Stimulated activated CD8-positive, alpha-beta memory T cell treated with anti-CD3 and anti-CD28 coated beads, Interleukin-7, amount 100 ng/mL, for 48 hours (primary cell): ENCODE measurements around the gene QPCTL.
"Not testable (repeated sequence)": the region's sequence is repeated elsewhere in the genome, so short reads cannot be mapped to it uniquely, and the experiment has no call there.

Source experiments
- DNase-seq, 2 donors: peaks; one replicate each; pipeline ENCODE4 v3.0.0-alpha.2; 2020; ENCODE audit warnings: low read depth in 1 of 2; ENCODE audit errors: extremely low read depth in 1 of 2

QPCTL gene

DNA sequence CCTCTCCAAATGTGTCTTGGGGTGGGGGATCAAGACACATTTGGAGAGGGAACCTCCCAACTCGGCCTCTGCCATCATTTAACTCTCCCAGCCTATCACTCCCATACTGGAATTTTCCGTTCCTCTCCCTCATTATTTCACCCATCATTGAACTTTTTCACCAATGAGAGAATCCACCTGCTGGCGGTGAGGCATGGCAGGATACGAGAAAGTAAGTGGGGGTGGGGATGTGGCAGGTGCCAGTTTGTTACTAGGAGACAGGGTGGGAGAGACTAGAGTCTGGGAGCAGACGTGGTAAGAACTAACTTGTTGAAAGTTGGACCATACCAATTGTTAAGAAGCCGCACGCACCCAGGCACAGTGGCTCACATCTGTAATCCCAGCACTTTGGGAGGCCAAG, 17.5 kb upstream of the QPCTL start:
- DNase-seq = no peak

DNA sequence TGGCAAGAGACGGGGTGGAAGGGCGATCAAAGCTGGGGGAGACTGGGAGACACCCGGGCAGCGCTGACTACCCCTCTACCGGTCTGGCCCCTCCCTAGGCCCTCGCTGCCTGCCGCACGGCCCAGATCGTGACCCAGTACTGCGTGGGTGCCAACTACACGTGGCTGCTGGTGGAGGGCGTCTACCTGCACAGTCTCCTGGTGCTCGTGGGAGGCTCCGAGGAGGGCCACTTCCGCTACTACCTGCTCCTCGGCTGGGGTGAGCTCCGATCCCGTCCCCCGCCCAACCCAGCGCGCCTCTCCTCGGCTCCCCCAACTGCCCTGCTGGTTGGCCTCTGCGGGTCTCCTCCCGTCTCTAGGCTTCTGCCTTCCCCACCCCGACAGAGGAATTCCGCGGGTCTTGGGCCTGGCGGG, 15.6 kb upstream of the QPCTL start:
- peak in 1 of 2 donors; percentile 48 for DNase-seq

DNA sequence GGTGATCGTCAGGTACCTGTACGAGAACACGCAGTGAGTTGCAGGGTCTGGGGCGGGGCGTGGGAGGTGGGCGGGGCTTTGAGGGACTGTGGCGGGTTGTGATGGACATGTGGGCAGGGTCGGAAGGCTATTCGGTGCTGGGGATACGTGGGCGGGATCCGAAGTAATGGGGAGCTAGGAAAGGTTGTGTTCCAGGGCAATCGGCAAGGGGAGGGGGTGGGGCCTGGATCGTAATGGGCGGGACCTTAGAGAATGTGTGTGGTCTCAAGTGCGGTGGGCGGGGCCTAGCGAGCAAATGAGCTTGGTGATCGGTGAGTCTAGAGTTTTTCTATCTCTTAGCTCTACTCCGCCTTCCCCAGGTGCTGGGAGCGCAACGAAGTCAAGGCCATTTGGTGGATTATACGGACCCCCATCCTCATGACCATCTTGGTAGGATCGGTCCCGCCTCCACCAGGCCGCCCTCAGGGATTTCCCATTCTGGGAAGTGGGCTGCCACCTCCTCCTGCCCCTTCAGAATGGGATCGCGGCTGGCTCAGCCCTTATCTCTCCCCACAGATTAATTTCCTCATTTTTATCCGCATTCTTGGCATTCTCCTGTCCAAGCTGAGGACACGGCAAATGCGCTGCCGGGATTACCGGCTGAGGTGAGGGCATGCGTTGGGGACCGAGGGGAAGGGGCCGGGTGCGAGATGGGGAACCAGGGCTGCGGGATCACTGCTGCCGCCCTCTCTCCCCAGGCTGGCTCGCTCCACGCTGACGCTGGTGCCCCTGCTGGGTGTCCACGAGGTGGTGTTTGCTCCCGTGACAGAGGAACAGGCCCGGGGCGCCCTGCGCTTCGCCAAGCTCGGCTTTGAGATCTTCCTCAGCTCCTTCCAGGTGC, 14.9 kb upstream of the QPCTL start:
- peak; percentile 45 to 88 for DNase-seq

- DNase-seq = peak; percentile 72 to 75
These were observed 11.0 kb upstream of the QPCTL start for GRCh38 chr19:45681391-45682015.

DNA sequence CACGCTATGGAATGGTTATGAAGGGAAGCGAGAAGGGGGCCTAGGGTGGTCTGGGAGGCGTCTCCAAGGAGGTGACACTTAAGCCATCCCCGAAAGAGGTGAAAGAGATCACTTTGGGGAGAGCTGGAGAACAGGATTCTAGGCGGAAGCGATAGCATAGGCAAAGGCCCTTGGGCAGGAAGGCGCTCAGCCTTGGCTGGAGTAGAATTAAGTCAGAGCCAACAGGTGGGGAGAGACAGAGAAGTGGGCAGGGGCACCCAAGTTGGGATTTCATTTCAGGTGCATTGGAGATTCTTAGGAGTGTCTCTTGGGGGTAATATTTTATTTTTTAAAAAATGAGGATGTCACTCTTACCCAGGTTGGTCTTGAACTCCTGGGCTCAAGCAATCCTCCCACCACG, 10.3 kb upstream of the QPCTL start:
- DNase-seq = no peak

GRCh38 chr19:45682908-45683307, 9.6 kb upstream of the QPCTL start:
- DNase-seq = no peak

- not testable (repeated sequence) for DNase-seq
These were observed 7.4 kb upstream of the QPCTL start for GRCh38 chr19:45685045-45685444.

DNA sequence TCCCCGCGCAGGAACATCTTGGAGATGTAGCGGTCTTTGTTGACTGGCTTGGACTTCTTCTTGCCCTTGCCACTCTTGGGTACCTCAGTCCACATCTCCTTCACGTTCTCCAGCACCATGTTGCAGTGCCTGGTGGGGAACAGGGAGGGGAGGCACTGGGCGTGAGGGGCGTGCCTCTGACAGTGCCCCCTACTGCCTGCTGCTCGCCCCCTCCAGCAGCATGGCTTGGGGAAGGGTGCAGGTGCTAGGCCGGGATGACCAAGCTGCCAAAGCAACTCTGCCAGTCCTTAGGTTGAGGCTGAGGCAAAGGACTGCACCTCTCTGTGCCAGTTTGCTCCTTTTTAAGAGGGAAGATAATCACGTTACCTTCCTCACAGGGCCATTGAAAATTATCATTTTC, 4.9 kb upstream of the QPCTL start:
- DNase-seq = no peak

- peak; percentile 83 to 89 for DNase-seq
These were observed 815 bp upstream of the QPCTL start, which contains the start of gene SNRPD2 for GRCh38 chr19:45691516-45692186. SNRPD2 (minus strand) TSS chr19:45691953; CDS start chr19:45691888, 65 bp downstream.

GRCh38 chr19:45693106-45693788, 781 bp downstream of the QPCTL start:
- DNase-seq = peak in 1 of 2 donors; percentile 62

DNA sequence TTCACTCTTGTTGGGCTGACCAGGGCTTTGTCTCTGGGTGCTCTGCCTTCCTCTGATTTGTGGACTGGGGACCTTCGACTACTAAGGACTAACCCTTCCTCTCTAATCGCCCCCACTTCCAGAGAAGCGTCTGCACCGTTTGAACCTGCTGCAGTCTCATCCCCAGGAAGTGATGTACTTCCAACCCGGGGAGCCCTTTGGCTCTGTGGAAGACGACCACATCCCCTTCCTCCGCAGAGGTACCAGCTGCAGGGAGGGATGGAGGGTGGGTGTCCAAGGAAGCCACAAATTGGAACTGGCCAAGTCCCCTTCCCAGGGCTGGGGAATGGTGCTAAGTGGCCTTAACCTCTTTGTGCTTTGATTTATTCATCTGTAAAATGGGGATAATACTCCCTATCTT, 9.2 kb downstream of the QPCTL start:
- DNase-seq = no peak

DNA sequence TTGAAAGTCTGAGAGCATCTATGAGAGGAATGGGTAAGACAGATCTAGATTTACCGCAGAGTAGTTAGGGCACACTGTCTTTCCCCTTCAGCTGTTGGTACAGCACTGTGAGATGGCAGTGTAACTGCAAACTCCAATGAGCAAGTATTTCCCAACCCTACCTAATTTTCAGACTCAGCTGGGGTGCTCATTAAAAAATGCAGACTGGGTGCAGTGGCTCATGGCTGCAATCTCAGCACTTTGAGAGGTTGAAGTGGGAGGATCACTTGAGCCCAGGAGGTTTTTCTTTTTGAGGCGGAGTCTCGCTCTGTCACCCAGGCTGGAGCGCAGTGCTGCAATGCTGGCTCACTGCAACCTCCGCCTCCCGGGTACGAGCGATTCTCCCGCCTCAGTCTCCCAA, 12.6 kb downstream of the QPCTL start:
- no peak for DNase-seq

- no peak for DNase-seq
These were observed 13.4 kb downstream of the QPCTL start for GRCh38 chr19:45705710-45706415.

GRCh38 chr19:45710356-45711130, 18.1 kb downstream of the QPCTL start:
- DNase-seq = no peak

DNA sequence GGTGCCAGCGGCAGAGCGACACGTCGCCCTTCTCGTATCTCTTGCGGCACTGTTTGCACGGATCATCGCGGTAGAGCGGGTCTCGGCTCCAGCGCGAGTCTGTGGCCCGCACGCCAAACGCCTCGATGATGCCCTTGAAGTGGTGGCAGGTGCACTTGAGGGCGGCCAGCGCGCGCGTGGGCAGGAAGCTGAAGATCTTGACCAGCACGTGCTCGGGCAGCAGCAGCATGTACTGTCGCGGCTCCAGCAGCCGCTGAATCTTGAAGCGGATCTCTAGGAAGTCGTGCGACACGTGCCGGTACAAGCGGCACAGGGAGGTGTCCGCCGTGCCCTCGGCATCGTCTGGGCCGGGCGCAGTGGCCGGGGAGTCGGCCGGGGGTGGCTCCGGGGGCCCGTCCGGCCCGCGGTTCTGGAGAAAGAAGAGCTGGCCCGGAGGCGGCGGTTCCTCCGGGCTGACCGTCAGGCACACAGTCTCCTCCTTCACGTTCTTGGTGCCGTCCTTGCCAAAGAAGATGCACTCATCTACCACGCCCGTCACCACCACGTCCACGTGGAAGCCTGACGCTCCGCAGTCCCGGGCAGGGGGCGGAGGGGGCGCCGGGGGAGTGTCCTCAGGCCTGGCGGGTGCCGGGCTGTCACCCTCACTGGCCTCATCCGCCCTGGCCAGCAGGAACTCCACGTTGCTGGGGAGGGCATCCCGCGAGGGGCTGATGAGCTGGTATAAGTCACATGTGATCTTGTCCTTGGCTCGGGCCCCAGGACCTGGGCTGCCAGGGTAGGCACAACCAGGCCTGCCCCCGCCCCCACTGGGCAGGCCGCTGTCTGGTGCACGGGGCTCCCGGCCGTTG, 19.6 kb downstream of the QPCTL start:
- no peak for DNase-seq

DNA sequence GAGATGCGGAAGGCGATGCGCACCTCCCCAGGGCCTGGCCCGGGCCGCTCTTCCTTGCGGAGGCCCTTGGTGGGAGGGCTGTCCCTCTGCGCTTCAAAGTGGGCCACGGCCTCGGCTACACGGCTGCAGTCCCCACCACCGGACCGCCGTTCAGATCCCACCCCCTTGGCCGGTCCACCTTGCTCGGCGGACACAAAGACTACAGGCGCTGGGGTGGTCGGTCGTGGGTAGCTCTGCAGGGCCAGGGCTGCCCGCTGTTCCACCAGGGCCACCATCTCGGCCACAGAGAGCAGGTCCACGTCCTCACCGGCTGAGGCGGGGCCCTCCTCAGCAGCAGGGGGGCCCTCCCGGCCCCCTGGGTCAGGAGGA, 20.2 kb downstream of the QPCTL start:
- DNase-seq = no peak

DNA sequence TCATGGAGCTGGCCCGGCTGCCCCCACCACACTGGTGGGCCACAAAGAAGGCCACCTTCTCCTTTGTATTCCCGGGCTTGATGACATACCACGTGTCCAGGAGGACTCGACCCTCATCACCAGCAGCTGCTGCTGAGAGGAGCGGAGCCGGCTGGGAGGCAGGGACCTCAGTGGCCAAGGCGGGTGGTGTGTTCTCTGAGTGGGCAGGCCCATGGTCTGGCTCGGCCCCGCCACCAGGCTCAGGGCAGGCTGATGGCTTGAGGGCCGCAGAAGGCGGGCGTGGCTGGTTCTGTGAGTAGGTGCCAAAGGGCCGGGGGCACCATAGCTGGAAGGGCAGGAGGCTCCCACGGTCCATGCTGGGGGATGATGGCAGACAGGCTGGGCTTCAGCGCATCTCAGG, 20.7 kb downstream of the QPCTL start:
- no peak for DNase-seq

DNA sequence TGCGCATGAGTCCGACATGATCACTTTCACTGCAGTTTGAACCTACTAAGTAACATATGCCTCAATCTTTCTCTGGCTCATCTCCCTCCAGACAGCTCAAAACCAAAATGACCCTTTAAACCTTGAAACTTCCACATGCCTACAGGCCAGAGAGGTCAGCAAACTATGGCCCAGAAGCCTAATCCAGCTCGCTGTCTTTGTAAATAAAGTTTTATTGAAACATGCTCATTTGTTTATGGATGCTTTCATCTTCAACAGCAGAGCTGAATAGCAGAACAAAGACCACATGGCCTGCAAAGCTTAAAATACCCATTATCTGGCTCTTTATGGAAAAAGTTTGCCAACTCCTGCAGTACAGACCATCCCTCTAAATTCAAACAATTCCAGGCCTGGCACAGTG, 22.7 kb downstream of the QPCTL start:
- no peak for DNase-seq
